HEK293T (cell line): ENCODE measurements around the gene MAX.

Experiments
- ARNT ChIP-seq: fragments of 450-650 bp; IDR thresholded peaks from 2 replicates; pipeline ENCODE4 v1.6.1; 2017; ENCODE audit warnings: mild to moderate bottlenecking
- BHLHE40 ChIP-seq: fragments of 450-650 bp; IDR thresholded peaks from 2 replicates; pipeline ENCODE4 v1.6.1; 2016; ENCODE audit warnings: mild to moderate bottlenecking, moderate library complexity, borderline replicate concordance
- FOXA1 ChIP-seq: fragments of 450-650 bp; IDR thresholded peaks from 2 replicates; pipeline ENCODE4 v1.6.1; 2016; ENCODE audit warnings: mild to moderate bottlenecking
- FOXK2 ChIP-seq: fragments of 450-650 bp; IDR thresholded peaks from 2 replicates; pipeline ENCODE4 v1.6.1; 2016; ENCODE audit warnings: mild to moderate bottlenecking
- FOXM1 ChIP-seq: fragments of 450-650 bp; IDR thresholded peaks from 2 replicates; pipeline ENCODE4 v1.6.1; 2017; ENCODE audit warnings: mild to moderate bottlenecking, borderline replicate concordance
- L3MBTL2 ChIP-seq: fragments of 450-650 bp; conservative IDR thresholded peaks from 2 replicates; pipeline ENCODE4 v1.6.1; 2016; ENCODE audit warnings: mild to moderate bottlenecking
- LEF1 ChIP-seq: fragments of 450-650 bp; IDR thresholded peaks from 2 replicates; pipeline ENCODE4 v1.6.1; 2017; ENCODE audit warnings: mild to moderate bottlenecking, borderline replicate concordance
- NFRKB ChIP-seq: fragments of 450-650 bp; IDR thresholded peaks from 2 replicates; pipeline ENCODE4 v1.6.1; 2016; ENCODE audit warnings: mild to moderate bottlenecking, moderate library complexity
- SUZ12 ChIP-seq: fragments of 450-650 bp; IDR thresholded peaks from 2 replicates; pipeline ENCODE4 v1.6.1; 2016; ENCODE audit warnings: mild to moderate bottlenecking
- TARDBP ChIP-seq: fragments of 450-650 bp; IDR thresholded peaks from 2 replicates; pipeline ENCODE4 v1.6.1; 2016
- ZNF384 ChIP-seq: fragments of 450-650 bp; IDR thresholded peaks from 2 replicates; pipeline ENCODE4 v1.6.1; 2016

DNA sequence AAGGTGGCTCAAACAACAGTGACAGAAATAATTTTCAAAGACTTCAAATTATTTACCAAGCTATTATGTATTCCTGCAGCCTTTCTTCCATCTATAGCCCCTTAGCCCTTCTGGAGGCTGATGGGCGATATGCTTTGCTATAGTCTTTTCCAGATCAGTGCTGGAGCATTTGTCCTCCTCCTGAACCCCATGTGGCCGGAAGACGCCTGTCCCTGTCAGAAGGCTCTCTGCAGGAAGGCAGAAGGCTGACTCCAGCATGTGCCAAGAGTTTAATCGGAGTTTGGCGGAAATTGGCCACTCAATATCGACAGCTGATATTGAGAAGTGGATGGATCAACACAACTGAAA lies 49.3 kb upstream of the MAX start:
- TF ChIP-seq NFRKB (no peak), ZNF384 (no peak), FOXM1 (no peak), FOXK2 (no peak), LEF1 (no peak), L3MBTL2 (no peak), TARDBP (no peak), ARNT (no peak), SUZ12 (no peak), BHLHE40 (no peak), FOXA1 (no peak)
